ENCODE results near the gene FLT3.
"Not testable (repeated sequence)": the region's sequence is repeated elsewhere in the genome, so short reads cannot be mapped to it uniquely, and the experiment has no call there.

FLT3 gene

DNA sequence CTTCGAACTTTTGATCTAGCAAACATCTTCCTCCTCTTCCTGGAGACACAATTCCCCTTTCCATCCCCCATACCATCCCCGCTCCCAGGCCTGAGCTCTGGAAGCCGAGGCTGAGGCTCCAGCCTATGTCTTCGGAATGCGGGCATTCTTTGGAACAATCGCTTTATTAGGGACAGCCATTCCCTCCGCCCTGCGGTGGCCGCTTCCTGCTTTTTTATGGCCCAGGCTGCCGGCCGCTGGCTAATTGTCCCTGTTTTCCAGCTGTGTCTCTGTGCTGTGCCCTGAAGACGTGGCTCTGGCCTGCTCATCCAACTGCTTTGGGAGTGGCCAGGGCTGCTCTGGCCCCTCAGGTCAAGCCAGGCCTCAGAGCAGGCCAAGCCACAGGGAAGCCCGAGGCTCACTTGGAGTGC, 129.1 kb downstream of the FLT3 start:
- no peak for DNase-seq

- DNase-seq: no peak
These were observed 129.8 kb downstream of the FLT3 start for GRCh38 chr13:27970382-27971235.

- DNase-seq: no peak
These were observed 130.5 kb downstream of the FLT3 start for GRCh38 chr13:27969866-27970229.

- no peak for DNase-seq
These were observed 131.1 kb downstream of the FLT3 start, which contains the start of gene CDX2 for GRCh38 chr13:27969082-27969865. Gene CDX2, minus strand, starts transcription at chr13:27969315. Its CDS starts 309 bp downstream, at chr13:27969006.

DNA sequence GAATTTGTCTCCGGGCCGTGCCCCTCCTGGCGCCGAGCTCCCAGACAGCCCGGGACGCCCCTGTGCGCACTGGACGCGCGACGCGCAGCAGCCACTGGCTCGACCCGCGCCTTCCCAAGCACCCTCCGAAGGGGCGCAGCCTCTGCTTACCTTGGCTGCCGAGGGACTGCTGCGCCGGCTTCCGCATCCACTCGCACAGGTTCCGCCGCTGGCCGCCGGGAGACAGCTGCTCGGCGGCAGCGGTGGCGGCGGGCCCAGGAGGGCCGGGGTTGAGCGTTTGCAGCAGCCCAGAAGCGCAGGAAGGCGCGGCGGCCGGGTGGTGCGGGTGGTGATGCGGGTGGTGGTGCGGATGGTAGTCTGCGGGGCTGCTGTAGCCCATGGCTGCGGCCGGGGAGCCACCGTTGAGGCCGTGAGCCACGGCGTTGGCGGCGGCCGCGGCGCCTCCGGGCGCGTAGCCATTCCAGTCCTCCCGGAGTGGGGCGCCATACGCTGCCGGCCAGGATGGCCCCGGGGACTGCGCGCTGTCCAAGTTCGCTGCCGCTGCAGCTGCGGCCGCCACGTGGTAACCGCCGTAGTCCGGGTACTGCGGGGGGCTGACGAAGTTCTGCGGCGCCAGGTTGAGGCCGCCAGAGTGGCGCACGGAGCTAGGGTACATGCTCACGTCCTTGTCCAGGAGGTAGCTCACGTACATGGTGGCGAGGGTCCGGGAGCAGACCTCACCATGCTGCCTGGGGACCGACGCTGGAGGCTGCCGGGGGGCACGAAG, 131.9 kb downstream of the FLT3 start:
- DNase-seq: no peak

DNA sequence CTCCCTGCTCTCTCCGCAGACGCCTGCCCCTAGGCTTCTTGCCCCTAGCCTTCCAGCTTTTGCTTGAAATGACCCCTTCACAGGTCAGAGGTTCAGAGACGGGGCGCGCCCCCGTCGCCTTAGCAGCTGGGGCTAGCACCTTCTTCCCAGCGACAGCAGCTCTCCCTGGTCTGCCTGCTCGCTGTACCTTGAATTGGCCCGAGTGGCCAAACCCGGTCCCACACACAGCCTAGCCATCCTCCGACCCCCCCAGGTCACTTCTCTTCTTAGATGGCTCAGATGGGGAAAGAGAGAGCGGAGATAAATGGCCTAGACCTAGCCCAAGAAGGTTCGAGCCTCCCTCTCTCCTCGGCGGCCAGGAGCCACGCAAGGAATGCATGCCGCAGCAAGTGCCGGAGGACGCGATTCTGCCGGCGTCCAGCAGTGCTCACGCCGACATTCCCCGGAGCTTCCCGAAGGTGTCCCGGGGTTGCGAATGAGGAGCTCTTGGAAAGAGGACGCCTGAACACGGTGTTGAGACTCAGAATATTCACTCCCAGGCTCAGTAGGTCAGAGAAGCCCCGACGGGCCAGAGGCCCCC, 132.6 kb downstream of the FLT3 start:
- no peak for DNase-seq

DNA sequence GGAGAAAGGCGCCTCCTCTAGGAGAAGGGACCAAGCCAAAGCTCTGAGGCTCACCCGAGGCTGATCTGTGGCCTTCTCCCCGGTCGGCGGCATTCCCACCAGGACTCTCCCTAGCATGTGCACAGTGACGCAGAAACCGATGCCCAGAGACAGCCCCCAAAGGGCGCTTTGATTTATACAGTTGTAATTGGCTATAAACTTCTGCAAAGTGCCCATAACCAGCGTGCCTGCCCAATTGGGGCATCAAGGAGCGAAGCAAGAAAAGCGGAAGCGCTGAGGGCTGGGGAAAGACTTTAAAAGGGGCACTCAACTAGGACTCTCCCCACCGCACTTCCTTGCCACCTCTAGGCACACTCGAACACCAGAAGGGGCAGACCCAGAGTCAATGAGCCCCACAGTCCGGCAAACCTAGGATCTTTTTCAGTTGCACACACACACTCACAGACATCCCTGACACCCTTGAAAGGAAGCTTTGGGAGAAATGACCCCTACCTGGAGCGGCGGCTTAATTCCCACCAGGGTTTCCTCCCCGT, 133.1 kb downstream of the FLT3 start:
- no peak for DNase-seq

DNA sequence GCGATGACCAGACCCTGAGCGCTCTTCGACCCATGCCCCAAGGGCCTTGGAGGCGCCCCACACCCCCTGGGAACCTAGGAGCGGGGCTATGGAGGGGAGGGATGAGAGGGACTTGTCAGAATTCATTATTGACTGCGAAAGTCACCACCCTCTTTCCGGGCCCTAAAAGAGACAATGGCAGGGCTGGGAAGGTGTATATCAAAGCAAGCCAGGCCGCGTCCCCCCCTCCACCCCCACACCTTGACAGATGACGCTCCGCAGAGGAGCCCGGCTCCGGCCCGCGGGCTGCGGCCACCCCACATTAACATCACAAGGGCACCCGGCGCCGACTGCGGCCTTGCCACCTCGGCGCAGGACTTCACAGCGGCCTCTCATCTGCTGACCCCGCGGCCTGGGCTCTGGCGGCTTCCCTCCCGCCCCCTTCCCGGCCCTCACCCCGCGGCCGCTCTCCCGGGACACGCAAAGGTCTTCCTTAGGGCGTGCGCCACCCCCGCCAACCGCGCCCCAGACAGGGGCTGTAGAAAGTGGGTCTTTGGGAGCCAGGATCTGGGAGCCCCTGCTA, 133.7 kb downstream of the FLT3 start:
- DNase-seq: no peak

DNA sequence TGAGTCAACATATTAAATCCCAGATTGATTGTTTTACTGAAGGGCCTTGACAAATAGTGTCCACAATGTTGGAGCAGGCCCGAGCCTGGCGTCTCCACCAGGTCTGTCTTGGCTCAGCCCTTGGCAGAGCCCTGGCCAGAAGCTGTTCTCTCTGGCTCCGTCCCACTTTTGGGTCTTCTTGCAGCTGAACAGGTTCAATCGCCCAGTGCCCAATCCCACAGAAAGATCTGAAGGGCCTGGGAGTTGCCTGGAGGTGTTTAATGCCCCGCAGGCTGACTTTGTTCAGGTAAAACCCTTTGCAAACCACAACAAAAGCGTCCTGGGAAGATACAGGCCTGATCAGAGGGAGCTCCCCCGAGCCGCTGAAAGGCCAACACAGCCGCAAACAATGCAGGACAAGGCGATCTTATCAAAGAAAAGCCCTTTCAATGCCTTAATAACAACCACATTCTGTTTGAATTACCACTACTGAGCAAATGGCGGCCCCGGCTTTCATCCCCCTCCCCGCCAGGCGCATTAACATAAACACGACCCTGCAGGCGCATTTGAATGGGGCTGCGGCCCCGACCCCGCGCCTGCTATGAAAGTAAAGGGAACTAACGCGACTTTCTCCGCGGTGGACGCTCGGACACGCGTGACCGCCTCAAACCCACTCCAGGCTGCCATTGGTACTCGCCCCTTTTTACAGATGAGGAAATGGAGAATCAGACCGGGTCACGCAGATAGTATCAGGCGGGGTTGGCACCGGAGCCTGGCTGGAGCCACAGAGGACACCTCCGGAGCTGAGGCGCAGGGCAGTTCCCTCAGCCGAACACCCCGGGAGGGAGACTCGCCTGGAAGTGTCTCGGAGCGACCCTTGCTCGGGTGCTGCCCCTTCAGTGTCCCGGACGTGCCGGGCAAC, 134.4 kb downstream of the FLT3 start:
- no peak for DNase-seq

- no peak for DNase-seq
These were observed 135.0 kb downstream of the FLT3 start for GRCh38 chr13:27965343-27965739.

- no peak for DNase-seq
These were observed 135.5 kb downstream of the FLT3 start for GRCh38 chr13:27964741-27965323.

GRCh38 chr13:27964206-27964605, 136.2 kb downstream of the FLT3 start:
- not testable (repeated sequence) for DNase-seq

- no peak for DNase-seq
These were observed 136.9 kb downstream of the FLT3 start for GRCh38 chr13:27963491-27963890.

DNA sequence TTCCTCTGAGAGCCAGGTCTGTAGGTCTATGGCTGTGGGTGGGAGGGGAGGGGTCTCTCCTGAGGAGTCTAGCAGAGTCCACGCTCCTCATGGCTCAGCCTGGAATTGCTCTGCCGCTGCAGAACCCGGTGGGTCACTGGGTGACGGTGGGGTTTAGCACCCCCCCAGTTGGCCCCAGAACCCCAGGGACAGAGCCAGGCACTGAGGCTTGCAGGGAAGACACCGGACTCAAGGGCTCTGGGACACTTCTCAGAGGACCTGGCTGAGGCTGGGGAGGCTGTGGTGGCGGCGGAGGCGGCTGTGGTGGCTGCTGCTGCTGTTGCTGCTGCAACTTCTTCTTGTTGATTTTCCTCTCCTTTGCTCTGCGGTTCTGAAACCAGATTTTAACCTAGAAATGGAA, 137.4 kb downstream of the FLT3 start:
- DNase-seq: no peak

GRCh38 chr13:27962128-27962841, 138.1 kb downstream of the FLT3 start:
- DNase-seq: no peak

- DNase-seq: no peak
These were observed 138.9 kb downstream of the FLT3 start for GRCh38 chr13:27961227-27962085.

- no peak for DNase-seq
These were observed 139.8 kb downstream of the FLT3 start for GRCh38 chr13:27960362-27961226.

- DNase-seq: no peak
These were observed 140.4 kb downstream of the FLT3 start for GRCh38 chr13:27959976-27960361.
